GM12878 (cell line): Measurements from ENCODE around the gene OMG. TPM values are rescaled to one million over a fixed set of nuclear protein-coding genes. Genes with fewer than 3 reads are reported as not detected.

Source experiments
- ATAC-seq: fragments of 200-7000 bp; cut with Tn5 transposase; 3 replicates; pipeline ENCODE4 v1.9.1; 2020; ENCODE audit warnings: mild to moderate bottlenecking, moderate library complexity
- BruUV-seq: library from RNA; stranded (reverse); fragments of 400-500 nt; replicated peaks from 2 replicates; lab custom pipeline; 2021; lab: Mats Ljungman, UMichigan
- CTCF ChIA-PET: fragments of 300-600 bp; sonication (Branson Sonifier 250); formaldehyde crosslinking; extraction: SDS; loops from one replicate; lab custom pipeline; 2021; ENCODE audit warnings: inconsistent platforms; lab: Yijun Ruan, JAX
- POLR2A ChIA-PET: fragments of 350-600 bp; formaldehyde crosslinking; extraction: SDS; loops from one replicate; lab custom pipeline; 2021; ENCODE audit warnings: inconsistent platforms; lab: Charles Lee
- RAD21 ChIA-PET: fragments of 300-600 bp; sonication (Branson Sonifier 250); formaldehyde crosslinking; loops from one replicate; lab custom pipeline; 2023; ENCODE audit warnings: antibody characterized with exemption; ENCODE audit not compliant: unreplicated experiment; lab: Charles Lee
- SMC1A ChIA-PET: fragments of 300-600 bp; sonication (Branson Sonifier 250); formaldehyde crosslinking; loops from one replicate; lab custom pipeline; 2023; ENCODE audit not compliant: unreplicated experiment, uncharacterized antibody; lab: Charles Lee
- DNase-seq: peaks from one replicate; pipeline ENCODE4 v3.0.0-alpha.2; 2011; ENCODE audit warnings: low read depth, low spot score
- FAIRE-seq: peaks from 3 replicates; lab custom pipeline; 2011; peaks lifted over from hg19 to GRCh38; lab: Jason Lieb, UNC
- H2AFZ ChIP-seq: 2 replicates; pipeline ENCODE4 v1.6.0; 2011; ENCODE audit warnings: low read depth, low read length, control low read depth; ENCODE audit not compliant: control insufficient read depth
- H3K27ac ChIP-seq: 2 replicates; pipeline ENCODE4 v1.5.1; 2011; ENCODE audit warnings: control low read depth; ENCODE audit not compliant: control insufficient read depth, insufficient read depth
- H3K27me3 ChIP-seq, 2 experiments: replicated peaks in 1 of 2; 2 replicates each; pipeline versions ENCODE4 v1.6.0 to v1.6.1; 2011; ENCODE audit warnings: low read length in 1 of 2; ENCODE audit not compliant: control insufficient read depth in 2 of 2, insufficient read depth in 2 of 2
- H3K36me3 ChIP-seq, 2 experiments: 2 replicates each; pipeline ENCODE4 v1.5.1; 2011; ENCODE audit warnings: low read length in 1 of 2; ENCODE audit not compliant: control insufficient read depth in 2 of 2, insufficient read depth in 2 of 2
- H3K4me1 ChIP-seq: 2 replicates; pipeline ENCODE4 v1.6.1; 2011; ENCODE audit warnings: mild to moderate bottlenecking, low read length, moderate library complexity, mixed read lengths; ENCODE audit not compliant: control insufficient read depth, insufficient read depth
- H3K4me2 ChIP-seq: 2 replicates; pipeline ENCODE4 v1.6.0; 2011; ENCODE audit warnings: control low read depth; ENCODE audit not compliant: control insufficient read depth, insufficient read depth
- H3K4me3 ChIP-seq: fragments of 200-600 bp; sonication (generic); 2 replicates; pipeline ENCODE4 v1.5.1; 2016
- H3K79me2 ChIP-seq: 2 replicates; pipeline ENCODE4 v1.6.0; 2011; ENCODE audit warnings: low read length; ENCODE audit not compliant: control insufficient read depth, insufficient read depth
- H3K9ac ChIP-seq: 2 replicates; pipeline ENCODE4 v1.8.0; 2011; ENCODE audit warnings: low read length, control low read depth, mixed read lengths; ENCODE audit not compliant: control insufficient read depth, insufficient read depth
- H3K9me3 ChIP-seq: replicated peaks from 3 replicates; pipeline ENCODE4 v1.5.1; 2011; ENCODE audit warnings: mild to moderate bottlenecking, low read length; ENCODE audit not compliant: control insufficient read depth, insufficient read depth
- H4K20me1 ChIP-seq: 2 replicates; pipeline ENCODE4 v1.6.0; 2011; ENCODE audit not compliant: control insufficient read depth, insufficient read depth
- MTA3 ChIP-seq: IDR thresholded peaks from 2 replicates; pipeline ENCODE4 v1.6.1; 2012; ENCODE audit warnings: low read length, inconsistent platforms, borderline replicate concordance
- NFYA ChIP-seq: IDR thresholded peaks from 2 replicates; pipeline ENCODE4 v1.6.1; 2011; ENCODE audit warnings: low read depth, mild to moderate bottlenecking, low read length, improper control_type of control experiment, borderline replicate concordance
- POLR2AphosphoS5 ChIP-seq: IDR thresholded peaks from 2 replicates; pipeline ENCODE4 v1.6.1; 2011; ENCODE audit warnings: mild to moderate bottlenecking, low read length, inconsistent platforms
- WGBS: methylation state at CpG from one replicate; pipeline ENCODE4 v1.1.6; 2016; ENCODE audit warnings: low lambda C conversion rate; ENCODE audit not compliant: insufficient replicate concordance, insufficient coverage; ENCODE audit errors: missing lambda C conversion rate; 5-methylcytosine and 5-hydroxymethylcytosine counted together
- in situ Hi-C: fragments of 300-500 bp; cut with MboI; formaldehyde crosslinking; loops from 9 replicates; pipeline ENCODE4 v1.14.3; 2018; ENCODE audit warnings: mixed read lengths
- intact Hi-C: fragments of 100-400 bp; cut with micrococcal nuclease; formaldehyde crosslinking; loops from one replicate; pipeline ENCODE4 v1.14.2; 2022; ENCODE audit not compliant: unreplicated experiment
- polyA plus RNA-seq, 11 experiments: library from polyadenylated mRNA; depleted of rRNA in 4 of 11; unstranded in 6 of 11; stranded (reverse) in 5 of 11; fragments of >200 nt; fragmentation: Nextera tagmentation in 4 of 11; fragmentation: Illumina TruSeq in 1 of 11; extraction: Ambion mirVana in 4 of 11; extraction: Trizol in 1 of 11; gene quantifications; 1 replicate in 1 of 11; 2 replicates in 10 of 11; pipeline versions ENCODE4 v1.2.1 to v1.2.3, GENCODE V29; 2011 to 2016; ENCODE audit warnings: inconsistent platforms in 2 of 11, missing spikeins in 2 of 11, low read depth in 1 of 11
- total RNA-seq, 4 experiments: library from RNA; depleted of rRNA in 3 of 4; stranded (reverse); fragments of >200 nt in 3 of 4; fragmentation: Illumina TruSeq in 1 of 4; extraction: Trizol in 1 of 4; gene quantifications; 2 replicates each; pipeline versions ENCODE4 v1.2.1 to v1.2.3, GENCODE V29; 2013 to 2021
- TF ChIP-seq, protein P1 (sequence below): fragments of 450-650 bp; IDR thresholded peaks from 2 replicates; pipeline ENCODE4 v1.6.1; 2016; ENCODE audit warnings: mild to moderate bottlenecking
- TF ChIP-seq, protein P2 (sequence below): fragments of 450-650 bp; IDR thresholded peaks from 2 replicates; pipeline ENCODE4 v1.6.1; 2017; ENCODE audit warnings: mild to moderate bottlenecking, moderate library complexity
- TF ChIP-seq, protein P3 (sequence below): fragments of 450-650 bp; formaldehyde crosslinking; IDR thresholded peaks from 2 replicates; pipeline ENCODE4 v1.4.0; 2020; ENCODE audit warnings: mild to moderate bottlenecking, moderate library complexity

The OMG gene
- total and polyA plus RNA-seq, 10 of the 15 experiments (the other 5 are each of a cell fraction or from before 2014, with no cell fraction given), result 0.09 to 0.96 (median 0.26) TPM

DNA sequence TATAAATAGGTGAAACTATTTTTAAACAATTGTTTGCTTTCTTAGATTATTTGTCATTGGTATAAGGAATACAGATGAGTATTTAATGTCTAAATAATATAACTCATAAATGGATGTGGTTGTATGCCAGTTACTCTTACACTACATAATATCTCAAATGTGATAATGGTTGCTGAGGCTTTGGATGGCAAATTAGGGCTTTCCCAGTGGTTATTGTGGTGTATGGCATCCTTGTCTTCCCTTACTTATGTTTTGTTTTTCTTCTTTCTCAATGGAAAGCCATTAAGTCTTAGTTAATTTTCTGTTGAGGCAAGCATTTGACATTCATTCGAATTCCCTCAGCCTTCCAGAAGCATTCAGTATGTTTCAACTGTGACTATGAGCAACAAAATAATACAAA is 10.5 kb downstream of the OMG start:
- no peak overlapping the region for H3K27ac ChIP-seq
- ATAC-seq (no peak), FAIRE-seq (no peak), DNase-seq (no peak)
- H3K4me3 ChIP-seq, result no peak overlapping the region
- ChIA-PET CTCF (no interaction called here), POLR2A (no interaction called here), RAD21 (no interaction called here), SMC1A (no interaction called here)
- no peaks in the 10 kb centered on the region for H3K4me1 ChIP-seq
- in situ Hi-C loops, result no loop called here
- no peaks in the 10 kb centered on the region for H3K79me2 ChIP-seq
- no peaks in the 10 kb centered on the region for H3K27me3 ChIP-seq
- no peak overlapping the region for H3K9ac ChIP-seq
- intact Hi-C loops, result no loop called here
- H3K4me2 ChIP-seq, result no peak overlapping the region
- TF ChIP-seq, protein P1, sequence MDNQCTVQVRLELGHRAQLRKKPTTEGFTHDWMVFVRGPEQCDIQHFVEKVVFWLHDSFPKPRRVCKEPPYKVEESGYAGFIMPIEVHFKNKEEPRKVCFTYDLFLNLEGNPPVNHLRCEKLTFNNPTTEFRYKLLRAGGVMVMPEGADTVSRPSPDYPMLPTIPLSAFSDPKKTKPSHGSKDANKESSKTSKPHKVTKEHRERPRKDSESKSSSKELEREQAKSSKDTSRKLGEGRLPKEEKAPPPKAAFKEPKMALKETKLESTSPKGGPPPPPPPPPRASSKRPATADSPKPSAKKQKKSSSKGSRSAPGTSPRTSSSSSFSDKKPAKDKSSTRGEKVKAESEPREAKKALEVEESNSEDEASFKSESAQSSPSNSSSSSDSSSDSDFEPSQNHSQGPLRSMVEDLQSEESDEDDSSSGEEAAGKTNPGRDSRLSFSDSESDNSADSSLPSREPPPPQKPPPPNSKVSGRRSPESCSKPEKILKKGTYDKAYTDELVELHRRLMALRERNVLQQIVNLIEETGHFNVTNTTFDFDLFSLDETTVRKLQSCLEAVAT, result no peak
- TF ChIP-seq, protein P2, sequence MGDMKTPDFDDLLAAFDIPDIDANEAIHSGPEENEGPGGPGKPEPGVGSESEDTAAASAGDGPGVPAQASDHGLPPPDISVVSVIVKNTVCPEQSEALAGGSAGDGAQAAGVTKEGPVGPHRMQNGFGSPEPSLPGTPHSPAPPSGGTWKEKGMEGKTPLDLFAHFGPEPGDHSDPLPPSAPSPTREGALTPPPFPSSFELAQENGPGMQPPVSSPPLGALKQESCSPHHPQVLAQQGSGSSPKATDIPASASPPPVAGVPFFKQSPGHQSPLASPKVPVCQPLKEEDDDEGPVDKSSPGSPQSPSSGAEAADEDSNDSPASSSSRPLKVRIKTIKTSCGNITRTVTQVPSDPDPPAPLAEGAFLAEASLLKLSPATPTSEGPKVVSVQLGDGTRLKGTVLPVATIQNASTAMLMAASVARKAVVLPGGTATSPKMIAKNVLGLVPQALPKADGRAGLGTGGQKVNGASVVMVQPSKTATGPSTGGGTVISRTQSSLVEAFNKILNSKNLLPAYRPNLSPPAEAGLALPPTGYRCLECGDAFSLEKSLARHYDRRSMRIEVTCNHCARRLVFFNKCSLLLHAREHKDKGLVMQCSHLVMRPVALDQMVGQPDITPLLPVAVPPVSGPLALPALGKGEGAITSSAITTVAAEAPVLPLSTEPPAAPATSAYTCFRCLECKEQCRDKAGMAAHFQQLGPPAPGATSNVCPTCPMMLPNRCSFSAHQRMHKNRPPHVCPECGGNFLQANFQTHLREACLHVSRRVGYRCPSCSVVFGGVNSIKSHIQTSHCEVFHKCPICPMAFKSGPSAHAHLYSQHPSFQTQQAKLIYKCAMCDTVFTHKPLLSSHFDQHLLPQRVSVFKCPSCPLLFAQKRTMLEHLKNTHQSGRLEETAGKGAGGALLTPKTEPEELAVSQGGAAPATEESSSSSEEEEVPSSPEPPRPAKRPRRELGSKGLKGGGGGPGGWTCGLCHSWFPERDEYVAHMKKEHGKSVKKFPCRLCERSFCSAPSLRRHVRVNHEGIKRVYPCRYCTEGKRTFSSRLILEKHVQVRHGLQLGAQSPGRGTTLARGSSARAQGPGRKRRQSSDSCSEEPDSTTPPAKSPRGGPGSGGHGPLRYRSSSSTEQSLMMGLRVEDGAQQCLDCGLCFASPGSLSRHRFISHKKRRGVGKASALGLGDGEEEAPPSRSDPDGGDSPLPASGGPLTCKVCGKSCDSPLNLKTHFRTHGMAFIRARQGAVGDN, result no peak
- TF ChIP-seq, protein P3, sequence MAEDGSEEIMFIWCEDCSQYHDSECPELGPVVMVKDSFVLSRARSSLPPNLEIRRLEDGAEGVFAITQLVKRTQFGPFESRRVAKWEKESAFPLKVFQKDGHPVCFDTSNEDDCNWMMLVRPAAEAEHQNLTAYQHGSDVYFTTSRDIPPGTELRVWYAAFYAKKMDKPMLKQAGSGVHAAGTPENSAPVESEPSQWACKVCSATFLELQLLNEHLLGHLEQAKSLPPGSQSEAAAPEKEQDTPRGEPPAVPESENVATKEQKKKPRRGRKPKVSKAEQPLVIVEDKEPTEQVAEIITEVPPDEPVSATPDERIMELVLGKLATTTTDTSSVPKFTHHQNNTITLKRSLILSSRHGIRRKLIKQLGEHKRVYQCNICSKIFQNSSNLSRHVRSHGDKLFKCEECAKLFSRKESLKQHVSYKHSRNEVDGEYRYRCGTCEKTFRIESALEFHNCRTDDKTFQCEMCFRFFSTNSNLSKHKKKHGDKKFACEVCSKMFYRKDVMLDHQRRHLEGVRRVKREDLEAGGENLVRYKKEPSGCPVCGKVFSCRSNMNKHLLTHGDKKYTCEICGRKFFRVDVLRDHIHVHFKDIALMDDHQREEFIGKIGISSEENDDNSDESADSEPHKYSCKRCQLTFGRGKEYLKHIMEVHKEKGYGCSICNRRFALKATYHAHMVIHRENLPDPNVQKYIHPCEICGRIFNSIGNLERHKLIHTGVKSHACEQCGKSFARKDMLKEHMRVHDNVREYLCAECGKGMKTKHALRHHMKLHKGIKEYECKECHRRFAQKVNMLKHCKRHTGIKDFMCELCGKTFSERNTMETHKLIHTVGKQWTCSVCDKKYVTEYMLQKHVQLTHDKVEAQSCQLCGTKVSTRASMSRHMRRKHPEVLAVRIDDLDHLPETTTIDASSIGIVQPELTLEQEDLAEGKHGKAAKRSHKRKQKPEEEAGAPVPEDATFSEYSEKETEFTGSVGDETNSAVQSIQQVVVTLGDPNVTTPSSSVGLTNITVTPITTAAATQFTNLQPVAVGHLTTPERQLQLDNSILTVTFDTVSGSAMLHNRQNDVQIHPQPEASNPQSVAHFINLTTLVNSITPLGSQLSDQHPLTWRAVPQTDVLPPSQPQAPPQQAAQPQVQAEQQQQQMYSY, result no peak
- TF ChIP-seq NFYA (no peak), POLR2AphosphoS5 (no peak), MTA3 (no peak)
- BruUV-seq, result no TSS peak
- 33% methylated on average over 1 of the region's 1 CpG for WGBS
- peaks cover 0 to 6% of the 10 kb centered on the region in 2 experiments; a peak in 1 of 4 replicates for H3K36me3 ChIP-seq
- no peaks in the 10 kb centered on the region for H3K9me3 ChIP-seq
- no peak overlapping the region for H2AFZ ChIP-seq
- H4K20me1 ChIP-seq, result no peaks in the 10 kb centered on the region
